ENCODE data around the gene PCBP2.

The PCBP2 gene

GRCh38 chr12:53523131-53523530 is 71.2 kb downstream of the PCBP2 start:
- no peak overlapping the region for H3K27ac ChIP-seq
- TF ChIP-seq ZFX (IDR thresholded peaks at IDR 0.05) = no peak
- TF ChIP-seq CTCF (conservative IDR thresholded peaks at IDR 0.05) = no peak

GRCh38 chr12:53524476-53524875 is 72.6 kb downstream of the PCBP2 start:
- TF ChIP-seq ZFX (IDR thresholded peaks at IDR 0.05) (no peak), CTCF (conservative IDR thresholded peaks at IDR 0.05) (no peak)
- no peak overlapping the region for H3K27ac ChIP-seq

- TF ChIP-seq ZFX (IDR thresholded peaks at IDR 0.05) = no peak
- no peak for TF ChIP-seq CTCF (conservative IDR thresholded peaks at IDR 0.05)
- no peak overlapping the region for H3K27ac ChIP-seq
Observed at GRCh38 chr12:53530061-53530460, 78.2 kb downstream of the PCBP2 start.
